Measurements from ENCODE around the gene HSPA1L. TPM values are rescaled to one million over a fixed set of nuclear protein-coding genes. Genes with fewer than 3 reads are reported as not detected.

HSPA1L gene
- total RNA-seq = 1.0 and 1.1 TPM in 2 replicates

GRCh38 chr6:31815025-31815838 is at the start of gene HSPA1L, which contains the start of gene HSPA1A:
TSS of gene HSPA1L (minus strand) at chr6:31815283. CDS start at chr6:31811972, 3,311 bp downstream.
TSS of gene HSPA1A (plus strand) at chr6:31815543. CDS start at chr6:31815757, 214 bp downstream.

DNA sequence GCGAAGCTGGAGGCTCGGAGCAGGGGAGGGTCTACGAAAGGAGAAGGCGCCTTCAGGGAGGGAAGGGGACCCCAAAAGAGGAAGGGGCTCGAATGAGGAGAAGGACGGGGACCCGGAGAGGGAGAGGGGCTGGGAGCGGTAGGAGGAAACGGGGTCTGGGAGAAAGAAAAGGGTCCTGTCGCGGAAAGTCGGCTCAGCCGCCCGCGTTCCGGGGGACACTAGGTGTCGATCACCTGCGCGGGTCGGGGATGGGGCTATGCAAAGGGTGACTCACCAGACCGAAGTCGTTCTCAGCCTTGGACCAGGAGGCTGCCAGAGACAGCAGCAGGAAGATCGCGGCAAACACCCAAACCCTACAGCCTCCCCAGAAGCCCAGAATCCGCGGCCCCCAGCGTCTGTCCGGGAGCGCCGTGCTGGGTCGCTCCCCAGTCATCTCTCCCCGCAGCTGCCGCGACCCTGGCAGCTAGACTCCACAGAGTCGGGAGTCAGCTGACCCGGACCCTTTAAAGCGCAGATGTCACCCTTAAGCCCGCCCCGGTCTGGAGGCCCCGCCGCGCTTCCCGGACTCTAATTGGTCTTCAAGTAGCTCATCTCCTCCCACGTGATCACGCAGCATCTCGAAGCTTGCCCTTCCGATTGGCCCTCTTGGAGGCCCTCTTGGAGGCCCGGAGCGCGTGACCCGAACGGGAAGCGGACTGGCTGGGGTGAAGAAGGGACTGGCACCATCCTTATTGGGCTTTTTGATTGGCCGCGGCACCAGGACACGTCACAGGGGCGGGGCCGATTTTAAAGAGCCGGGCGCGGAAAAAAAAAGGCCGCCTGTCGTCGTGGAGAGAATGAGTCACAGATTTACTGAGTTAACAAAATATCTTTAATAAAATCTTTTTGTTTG is 47.5 kb upstream of the HSPA1L start, which contains the start of gene NEU1:
NEU1 (minus strand) TSS at position 478 of the 892 bp plus-strand sequence; CDS start at position 433, 45 bp downstream.

GRCh38 chr6:31827286-31828079 is 12.4 kb upstream of the HSPA1L start, which contains the start of gene HSPA1B:
TSS of gene HSPA1B (plus strand) at chr6:31827738. CDS start at chr6:31827951, 213 bp downstream.

DNA sequence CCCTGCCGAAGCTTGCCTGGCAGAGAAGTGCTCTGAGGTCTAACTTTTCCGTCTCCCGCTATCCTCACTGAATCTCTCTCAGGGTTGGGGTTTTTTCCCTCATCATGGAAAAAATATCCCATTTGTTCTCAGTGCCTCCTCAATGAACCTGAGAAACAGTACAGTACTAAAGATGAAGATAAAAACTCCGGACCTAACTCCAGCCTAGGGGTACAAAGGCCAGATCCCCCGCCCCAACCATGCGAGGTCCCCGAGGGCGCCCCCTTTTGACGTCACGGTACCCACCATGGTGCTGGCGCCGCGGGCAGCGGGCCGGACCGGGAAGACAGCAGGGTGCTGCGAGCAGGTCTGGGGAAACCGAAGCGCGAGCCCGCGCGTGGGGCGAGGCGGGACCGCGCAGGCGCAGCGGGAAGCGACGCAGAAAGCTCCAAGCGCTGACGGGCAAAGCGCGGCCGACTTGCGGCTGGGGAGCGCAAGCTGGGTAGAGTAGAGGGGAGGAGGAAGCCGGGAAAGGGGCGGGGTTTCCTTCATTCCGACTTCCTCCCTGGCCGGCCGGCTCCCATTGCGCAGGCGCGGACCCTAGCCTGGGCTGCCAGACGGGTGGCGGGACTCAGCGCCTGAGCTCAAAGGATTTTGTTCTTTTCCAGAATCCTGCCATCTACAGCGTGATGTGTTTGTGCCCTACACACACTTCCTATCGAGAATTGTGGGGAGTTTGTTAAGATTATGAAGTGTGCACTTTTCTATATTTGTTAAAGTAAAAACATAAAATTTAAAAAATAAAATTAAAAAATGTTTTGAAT is 8.4 kb downstream of the HSPA1L start, which contains the start of gene LSM2:
LSM2 (minus strand) TSS at position 497 of the 803 bp plus-strand sequence; CDS start at position 288, 209 bp downstream.

GRCh38 chr6:31795616-31796298 is 19.3 kb downstream of the HSPA1L start, which contains the start of gene VARS1:
TSS of gene VARS1 (minus strand) at chr6:31795752. CDS start at chr6:31795217, 535 bp downstream.

GRCh38 chr6:31776989-31777666 is 38.0 kb downstream of the HSPA1L start, which contains the start of gene VWA7:
TSS of gene VWA7 (minus strand) at chr6:31777328. CDS start at chr6:31776779, 549 bp downstream.

GRCh38 chr6:31762356-31762755 is 52.7 kb downstream of the HSPA1L start, which contains the start of gene SAPCD1:
TSS of gene SAPCD1 (plus strand) at chr6:31762656. CDS start at chr6:31763055, 399 bp downstream.

Other genes with a start within 250 kb of the HSPA1L start
- not detected in 2 replicates for gene LTA, start 243.0 kb downstream of the HSPA1L start, total RNA-seq
- gene TNF, start 239.7 kb downstream of the HSPA1L start, total RNA-seq = under 0.01 and 0.07 TPM in 2 replicates
- not detected in 2 replicates for gene LTB, start 232.9 kb downstream of the HSPA1L start, total RNA-seq
- not detected in 2 replicates for gene LST1, start 229.0 kb downstream of the HSPA1L start, total RNA-seq
- gene NCR3, start 222.3 kb downstream of the HSPA1L start, total RNA-seq = not detected in 2 replicates
- not detected in 2 replicates for gene AIF1, start 200.0 kb downstream of the HSPA1L start, total RNA-seq
- 32.1 and 73.3 TPM in 2 replicates for gene PRRC2A, start 194.6 kb downstream of the HSPA1L start, total RNA-seq
- gene BAG6, start 162.6 kb downstream of the HSPA1L start, total RNA-seq = 120 and 174 TPM in 2 replicates
- 0.28 and 0.34 TPM in 2 replicates for gene APOM, start 159.4 kb downstream of the HSPA1L start, total RNA-seq
- gene C6orf47, start 154.5 kb downstream of the HSPA1L start, total RNA-seq = 24.7 and 37.6 TPM in 2 replicates
- gene GPANK1, start 150.3 kb downstream of the HSPA1L start, total RNA-seq = 9.4 and 20.2 TPM in 2 replicates
- 48.2 and 76.9 TPM in 2 replicates for gene CSNK2B, start 149.2 kb downstream of the HSPA1L start, total RNA-seq
- 0.68 and 3.3 TPM in 2 replicates for gene LY6G5B, start 145.3 kb downstream of the HSPA1L start, total RNA-seq
- 0.07 TPM in 1 of 2 replicates, not detected in the other for gene LY6G5C, start 134.2 kb downstream of the HSPA1L start, total RNA-seq
- 30.8 and 46.5 TPM in 2 replicates for gene ABHD16A, start 112.0 kb downstream of the HSPA1L start, total RNA-seq
- gene LY6G6F, start 108.4 kb downstream of the HSPA1L start, total RNA-seq = not detected in 2 replicates
- gene LY6G6D, start 99.9 kb downstream of the HSPA1L start, total RNA-seq = not detected in 2 replicates
- gene LY6G6C, start 93.5 kb downstream of the HSPA1L start, total RNA-seq = under 0.01 TPM in 1 of 2 replicates, not detected in the other
- not detected in 2 replicates for gene MPIG6B, start 91.9 kb downstream of the HSPA1L start, total RNA-seq
- gene DDAH2, start 86.0 kb downstream of the HSPA1L start, total RNA-seq = 16.2 and 19.8 TPM in 2 replicates
- gene CLIC1, start 78.8 kb downstream of the HSPA1L start, total RNA-seq = 269 and 558 TPM in 2 replicates
- gene MSH5, start 75.3 kb downstream of the HSPA1L start, total RNA-seq = 3.4 and 3.5 TPM in 2 replicates
- gene SAPCD1, start 52.6 kb downstream of the HSPA1L start, total RNA-seq = 0.57 TPM in 1 of 2 replicates, not detected in the other
- 0.34 and 1.00 TPM in 2 replicates for gene VWA7, start 38.0 kb downstream of the HSPA1L start, total RNA-seq
- gene VARS1, start 19.5 kb downstream of the HSPA1L start, total RNA-seq = 61.2 and 98.7 TPM in 2 replicates
- gene LSM2, start 8.3 kb downstream of the HSPA1L start, total RNA-seq = 14.4 and 35.5 TPM in 2 replicates
- gene HSPA1A, start 260 bp upstream of the HSPA1L start, total RNA-seq = 29.7 and 211 TPM in 2 replicates
- gene HSPA1B, start 12.5 kb upstream of the HSPA1L start, total RNA-seq = 81.7 and 305 TPM in 2 replicates
- gene NEU1, start 47.5 kb upstream of the HSPA1L start, total RNA-seq = 64.1 and 103 TPM in 2 replicates
- gene SLC44A4, start 63.7 kb upstream of the HSPA1L start, total RNA-seq = 2.1 and 3.1 TPM in 2 replicates
- gene EHMT2, start 82.4 kb upstream of the HSPA1L start, total RNA-seq = 13.7 and 47.4 TPM in 2 replicates
- gene ZBTB12, start 86.8 kb upstream of the HSPA1L start, total RNA-seq = 1.4 and 4.1 TPM in 2 replicates
- 0.71 and 1.0 TPM in 2 replicates for gene C2, start 112.4 kb upstream of the HSPA1L start, total RNA-seq
- 1.7 and 11.2 TPM in 2 replicates for gene CFB, start 130.8 kb upstream of the HSPA1L start, total RNA-seq
- gene NELFE, start 143.7 kb upstream of the HSPA1L start, total RNA-seq = 109 and 155 TPM in 2 replicates
- gene SKIC2, start 143.9 kb upstream of the HSPA1L start, total RNA-seq = 49.6 and 62.5 TPM in 2 replicates
- 10.0 and 10.9 TPM in 2 replicates for gene DXO, start 156.9 kb upstream of the HSPA1L start, total RNA-seq
- gene C4A, start 166.8 kb upstream of the HSPA1L start, total RNA-seq = 1.3 and 1.4 TPM in 2 replicates
- gene C4B, start 199.5 kb upstream of the HSPA1L start, total RNA-seq = 2.1 TPM in 2 replicates
- 0.28 TPM in 1 of 2 replicates, not detected in the other for gene CYP21A2, start 223.1 kb upstream of the HSPA1L start, total RNA-seq